Measurements from ENCODE around the gene RASA3.
"Not testable (repeated sequence)": the region's sequence is repeated elsewhere in the genome, so short reads cannot be mapped to it uniquely, and the experiment has no call there.

The RASA3 gene, protein sequence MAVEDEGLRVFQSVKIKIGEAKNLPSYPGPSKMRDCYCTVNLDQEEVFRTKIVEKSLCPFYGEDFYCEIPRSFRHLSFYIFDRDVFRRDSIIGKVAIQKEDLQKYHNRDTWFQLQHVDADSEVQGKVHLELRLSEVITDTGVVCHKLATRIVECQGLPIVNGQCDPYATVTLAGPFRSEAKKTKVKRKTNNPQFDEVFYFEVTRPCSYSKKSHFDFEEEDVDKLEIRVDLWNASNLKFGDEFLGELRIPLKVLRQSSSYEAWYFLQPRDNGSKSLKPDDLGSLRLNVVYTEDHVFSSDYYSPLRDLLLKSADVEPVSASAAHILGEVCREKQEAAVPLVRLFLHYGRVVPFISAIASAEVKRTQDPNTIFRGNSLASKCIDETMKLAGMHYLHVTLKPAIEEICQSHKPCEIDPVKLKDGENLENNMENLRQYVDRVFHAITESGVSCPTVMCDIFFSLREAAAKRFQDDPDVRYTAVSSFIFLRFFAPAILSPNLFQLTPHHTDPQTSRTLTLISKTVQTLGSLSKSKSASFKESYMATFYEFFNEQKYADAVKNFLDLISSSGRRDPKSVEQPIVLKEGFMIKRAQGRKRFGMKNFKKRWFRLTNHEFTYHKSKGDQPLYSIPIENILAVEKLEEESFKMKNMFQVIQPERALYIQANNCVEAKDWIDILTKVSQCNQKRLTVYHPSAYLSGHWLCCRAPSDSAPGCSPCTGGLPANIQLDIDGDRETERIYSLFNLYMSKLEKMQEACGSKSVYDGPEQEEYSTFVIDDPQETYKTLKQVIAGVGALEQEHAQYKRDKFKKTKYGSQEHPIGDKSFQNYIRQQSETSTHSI

DNA sequence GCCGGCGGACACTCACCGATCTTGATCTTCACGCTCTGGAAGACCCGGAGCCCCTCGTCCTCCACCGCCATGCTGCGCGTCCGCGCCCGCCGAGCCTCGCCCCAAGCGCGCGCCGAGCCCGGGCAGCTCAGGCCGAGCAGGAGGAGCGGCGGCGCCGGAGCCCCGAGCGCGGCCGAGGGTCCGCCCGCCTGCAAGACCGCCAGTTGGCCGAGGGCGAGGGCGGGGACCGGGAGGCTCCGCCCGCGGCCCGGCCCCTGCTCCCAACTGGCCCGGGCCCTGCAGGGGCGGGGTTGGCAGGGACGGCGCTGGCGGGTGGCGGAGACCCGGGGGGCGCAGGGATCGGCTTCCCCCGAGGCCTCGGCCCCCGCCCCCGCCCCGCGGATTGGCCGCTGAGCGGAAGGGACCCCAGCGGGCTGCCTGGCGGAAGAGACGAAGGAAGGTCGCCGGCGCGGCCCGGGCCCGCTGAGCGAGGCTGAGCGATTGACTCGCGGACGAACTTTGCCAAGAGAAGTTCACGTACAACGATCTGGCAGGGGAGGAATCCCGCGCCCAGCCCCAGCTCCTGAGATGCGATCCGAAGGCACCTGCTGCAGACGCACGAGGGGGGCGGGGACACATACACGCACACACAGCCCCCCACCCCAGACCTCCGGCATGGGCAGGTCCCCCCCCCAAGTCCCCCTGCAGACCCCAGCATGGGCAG, at the start of gene RASA3:
Gene RASA3 (minus strand): TSS at position 205 of the 703 bp plus-strand sequence. CDS start 134 bp downstream, at position 71.
- peak in 1 of 3 experiments; percentile 35 for DNase-seq (ENCODE audit: low read depth in 3 of 3)

DNA sequence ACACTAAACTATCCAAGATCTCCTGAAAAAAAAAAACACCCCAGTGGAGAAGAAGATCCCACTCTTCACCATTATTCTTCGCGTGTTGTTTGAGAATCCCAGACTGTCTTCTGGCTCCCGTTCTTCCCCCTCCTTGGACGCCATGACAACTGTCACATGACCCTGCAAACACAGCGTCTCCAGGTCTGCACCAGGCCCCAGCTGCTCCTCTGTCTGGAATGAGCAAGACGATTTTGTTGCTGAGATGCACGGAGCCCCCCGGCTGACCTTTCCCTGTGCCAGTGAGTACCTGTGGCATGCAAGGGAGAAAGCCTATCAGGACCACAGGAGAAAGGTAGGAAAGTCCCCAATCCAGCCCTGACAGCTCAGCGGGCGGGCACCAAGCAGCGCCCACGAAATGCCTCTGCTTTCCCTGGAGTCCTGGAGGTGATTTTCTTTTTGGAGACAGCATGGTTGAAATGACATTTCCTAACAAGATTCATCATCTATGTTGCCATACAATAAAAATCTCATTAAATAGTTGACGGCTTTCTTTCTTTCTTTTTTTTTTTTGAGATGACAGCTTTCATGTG, 46.8 kb upstream of the RASA3 start, which contains the start of gene CFAP97D2:
Gene CFAP97D2 (plus strand): TSS at position 171 of the 572 bp plus-strand sequence. CDS start 74 bp downstream, at position 245.
- DNase-seq (ENCODE audit: low read depth in 3 of 3), result no peak

DNA sequence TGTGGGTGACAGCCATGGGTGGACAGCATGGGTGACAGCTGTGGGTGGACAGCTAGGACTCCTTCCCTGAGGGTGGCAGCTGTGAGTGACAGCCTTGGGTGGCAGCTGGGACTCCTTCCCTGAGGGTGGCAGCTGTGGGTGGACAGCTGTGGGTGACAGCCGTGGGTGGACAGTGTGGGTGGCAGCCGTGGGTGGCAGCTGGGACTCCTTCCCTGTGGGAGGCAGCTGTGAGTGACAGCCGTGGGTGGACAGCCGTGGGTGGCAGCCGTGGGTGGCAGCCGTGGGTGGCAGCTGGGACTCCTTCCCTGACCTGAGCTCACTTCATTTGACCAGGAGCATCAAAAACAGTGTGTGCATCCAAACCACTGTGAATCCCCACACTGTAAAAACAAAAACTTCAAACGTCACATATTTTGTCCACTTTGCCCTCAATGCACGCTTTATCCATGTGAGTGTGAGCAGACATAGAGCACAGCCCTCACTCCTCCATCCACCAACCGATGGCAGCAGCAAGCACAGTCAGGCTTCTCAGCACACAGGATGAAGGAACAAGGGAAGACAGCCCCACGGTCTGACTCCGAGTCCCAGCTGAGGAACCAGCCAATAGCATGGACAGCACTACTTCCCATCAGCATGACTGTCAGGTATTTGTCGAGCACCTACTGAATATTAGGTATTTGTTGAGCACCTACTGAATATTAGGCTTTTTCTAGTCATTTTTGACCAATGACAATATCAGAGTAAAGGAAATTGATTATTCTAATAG, 45.0 kb upstream of the RASA3 start:
- DNase-seq (ENCODE audit: low read depth in 3 of 3), result peak in 1 of 3 experiments; percentile 13

DNA sequence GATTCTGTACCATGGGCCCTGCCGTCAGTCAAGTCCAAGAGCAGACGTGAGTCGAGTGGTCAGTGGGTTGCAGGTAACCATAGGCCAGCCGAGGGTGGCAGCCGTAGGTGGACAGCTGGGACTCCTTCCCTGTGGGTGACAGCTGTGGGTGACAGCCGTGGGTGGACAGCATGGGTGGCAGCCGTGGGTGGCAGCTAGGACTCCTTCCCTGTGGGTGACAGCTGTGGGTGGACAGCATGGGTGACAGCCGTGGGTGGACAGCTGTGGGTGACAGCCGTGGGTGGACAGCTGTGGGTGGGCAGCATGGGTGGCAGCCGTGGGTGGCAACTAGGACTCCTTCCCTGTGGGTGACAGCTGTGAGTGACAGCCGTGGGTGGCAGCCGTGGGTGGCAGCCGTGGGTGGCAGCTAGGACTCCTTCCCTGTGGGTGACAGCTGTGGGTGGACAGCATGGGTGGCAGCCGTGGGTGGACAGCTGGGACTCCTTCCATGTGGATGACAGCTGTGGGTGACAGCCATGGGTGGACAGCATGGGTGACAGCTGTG, 44.0 kb upstream of the RASA3 start:
- peak in 1 of 3 experiments; percentile 16 for DNase-seq (ENCODE audit: low read depth in 3 of 3)

DNA sequence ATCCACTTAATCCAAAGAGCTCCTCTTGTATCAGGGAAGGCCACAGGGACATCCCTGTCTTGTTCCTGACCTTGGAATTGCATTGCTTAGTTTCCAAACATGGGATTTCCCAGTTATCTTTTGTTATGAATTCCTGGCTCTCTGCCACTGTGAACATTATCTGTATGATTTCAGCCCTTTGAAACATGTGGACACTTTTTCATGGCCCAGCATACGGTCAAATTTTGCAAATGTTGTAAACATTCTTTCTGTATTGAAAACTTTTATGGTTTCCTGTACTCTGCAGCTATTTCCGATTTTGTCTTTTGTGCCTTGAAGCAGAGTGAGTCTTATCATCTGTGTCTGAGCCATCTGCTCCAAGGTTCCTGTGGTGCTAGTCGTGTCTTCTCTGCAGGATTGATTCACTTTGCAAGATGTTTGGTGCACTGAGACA, 42.1 kb upstream of the RASA3 start:
- DNase-seq (ENCODE audit: low read depth in 3 of 3), result no peak

DNA sequence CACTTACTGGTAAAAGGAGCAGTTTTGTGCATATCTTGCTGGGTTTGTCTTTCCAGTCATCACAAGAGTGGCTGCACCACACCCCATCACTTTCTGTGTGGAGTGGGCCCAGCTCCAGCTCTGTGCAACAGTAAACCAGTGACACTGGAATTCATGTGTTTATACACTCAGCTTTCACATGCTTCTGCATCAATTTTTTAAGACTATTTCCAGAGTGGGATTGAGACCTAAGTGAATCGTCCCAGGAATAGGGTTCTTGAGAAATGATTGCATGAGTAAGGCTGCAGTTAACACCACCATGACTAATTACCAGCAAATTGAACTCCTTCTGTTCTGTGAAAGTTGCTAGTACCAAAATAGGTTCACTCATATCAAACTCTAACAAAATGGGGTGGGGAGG, 41.3 kb upstream of the RASA3 start:
- DNase-seq (ENCODE audit: low read depth in 3 of 3), result no peak

DNA sequence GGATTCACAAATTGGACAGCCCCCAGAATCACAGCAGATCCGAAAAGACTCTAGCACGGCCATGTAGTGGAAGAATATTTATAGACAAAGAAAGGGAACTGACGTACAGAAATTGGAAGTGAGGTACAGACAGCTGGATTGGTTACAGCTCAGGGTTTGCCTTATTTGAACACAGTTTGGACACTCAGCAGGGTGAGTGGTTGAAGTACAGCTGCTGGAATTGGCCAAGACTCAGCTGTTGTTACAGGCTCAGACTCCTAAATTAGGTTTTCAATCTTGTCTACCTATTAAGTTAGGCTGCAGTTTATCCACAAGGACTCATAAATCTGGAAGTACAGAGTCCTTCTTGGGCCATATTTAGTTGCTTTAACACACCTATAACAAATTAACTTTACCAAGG, 40.8 kb upstream of the RASA3 start:
- DNase-seq (ENCODE audit: low read depth in 3 of 3), result no peak

DNA sequence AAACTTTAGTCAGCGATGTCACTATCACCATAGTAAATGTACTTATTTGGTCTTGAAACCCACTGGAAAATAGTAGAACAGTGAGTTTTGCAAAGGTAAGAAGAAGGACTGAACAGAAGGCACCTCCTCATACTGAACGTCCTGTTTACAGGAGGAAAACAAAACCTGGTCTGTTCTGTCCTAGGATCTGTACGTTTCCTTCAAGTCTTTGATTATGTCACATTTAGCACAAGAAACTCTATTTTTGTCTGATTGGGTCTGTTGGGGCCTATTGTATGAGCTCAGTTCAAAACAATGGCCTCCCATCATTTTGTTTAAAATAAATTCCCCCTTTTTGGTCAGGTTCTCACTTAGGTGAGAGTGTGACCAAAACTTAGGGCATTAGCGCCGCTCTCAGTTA, 35.5 kb upstream of the RASA3 start:
- no peak for DNase-seq (ENCODE audit: low read depth in 3 of 3)

DNA sequence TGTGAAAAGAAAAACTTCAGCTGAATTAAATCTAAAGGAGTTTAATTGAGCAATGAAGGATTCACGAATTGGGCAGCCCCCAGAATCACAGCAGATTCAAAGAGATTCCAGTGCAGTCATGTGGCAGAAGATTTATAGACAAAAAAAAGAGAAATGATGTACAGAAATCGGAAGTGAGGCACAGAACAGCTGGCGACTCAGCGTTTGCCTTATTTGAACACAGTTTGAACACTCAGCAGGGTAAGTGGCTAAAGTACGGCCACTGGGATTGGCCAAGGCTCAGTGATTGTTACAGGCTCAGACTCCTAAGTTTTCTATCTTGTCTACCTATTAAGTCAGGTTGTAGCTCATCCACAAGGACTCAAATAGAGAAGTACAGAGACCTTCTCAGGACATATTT, 35.0 kb upstream of the RASA3 start:
- DNase-seq (ENCODE audit: low read depth in 3 of 3), result no peak

DNA sequence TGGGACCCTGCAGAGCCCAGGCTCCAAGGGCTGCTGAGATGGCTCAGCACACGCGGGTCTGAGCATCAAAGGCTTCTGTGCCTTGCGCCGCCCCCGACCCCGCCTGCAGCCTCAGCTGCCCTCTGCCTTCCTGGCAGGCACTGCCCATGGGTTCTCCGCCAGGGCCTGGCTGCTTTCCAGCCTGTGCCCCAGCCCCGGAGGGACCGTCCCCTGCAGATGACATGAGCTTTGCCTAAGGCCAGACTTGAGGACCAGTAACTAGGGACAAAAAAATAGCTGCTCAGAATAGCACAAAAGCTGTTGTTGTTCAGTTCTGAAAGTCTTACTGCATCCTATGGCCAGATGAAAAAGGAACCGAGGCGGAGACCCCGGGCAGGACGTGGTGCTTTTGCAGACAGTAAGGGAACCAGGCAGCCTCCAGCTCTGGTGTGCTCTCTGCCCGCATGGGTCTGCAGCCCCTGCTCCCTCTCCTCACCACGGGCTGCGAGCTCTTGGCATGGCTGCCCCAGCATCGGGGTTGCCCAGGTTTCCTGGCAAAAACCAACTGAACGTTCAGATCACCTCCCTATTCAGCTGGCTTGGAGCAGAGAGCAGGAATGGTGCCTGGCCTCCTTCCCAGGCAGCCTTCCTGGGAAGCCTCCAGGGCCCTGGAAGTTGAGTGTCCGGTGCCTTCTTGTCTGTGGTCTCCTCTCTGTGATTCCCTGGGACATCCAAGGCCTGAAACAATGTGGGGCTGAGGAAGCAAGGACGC, 34.1 kb upstream of the RASA3 start:
- DNase-seq (ENCODE audit: low read depth in 3 of 3), result no peak

DNA sequence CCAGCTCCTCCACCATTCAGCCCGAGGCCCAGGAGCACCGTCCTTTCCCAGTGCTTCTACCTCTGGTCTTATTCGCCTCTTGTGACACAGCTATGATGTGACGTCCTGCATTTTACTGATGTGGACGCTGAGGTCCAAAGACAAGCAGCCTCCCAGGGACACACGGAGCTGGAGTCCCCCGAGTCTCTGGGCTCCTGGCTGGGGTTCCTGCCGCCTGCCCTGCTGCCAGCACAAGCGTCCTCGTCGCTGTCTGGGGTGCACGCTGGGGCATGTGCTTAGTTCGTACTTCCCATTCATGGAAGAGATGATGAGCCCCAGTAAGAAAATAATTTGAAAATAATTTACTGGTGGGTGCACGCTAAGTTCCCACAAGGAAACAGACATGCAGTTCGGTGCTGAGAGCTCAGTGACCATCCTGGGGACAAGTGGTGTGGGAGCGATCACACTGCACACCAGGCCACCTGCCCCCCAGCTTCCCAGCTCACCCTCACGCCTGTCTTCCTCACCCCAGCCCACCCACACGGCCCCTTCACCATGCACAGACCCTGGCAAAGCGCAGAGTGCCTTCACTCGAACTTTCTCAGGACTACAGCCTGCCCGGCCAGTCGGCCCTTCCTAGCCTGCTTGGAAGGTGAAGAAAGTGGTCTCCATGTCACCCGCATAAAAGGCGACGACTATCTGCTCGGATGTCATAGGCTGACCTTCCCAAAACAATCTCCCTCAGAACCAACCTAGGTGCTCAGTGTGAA, 32.4 kb upstream of the RASA3 start:
- no peak for DNase-seq (ENCODE audit: low read depth in 3 of 3)

DNA sequence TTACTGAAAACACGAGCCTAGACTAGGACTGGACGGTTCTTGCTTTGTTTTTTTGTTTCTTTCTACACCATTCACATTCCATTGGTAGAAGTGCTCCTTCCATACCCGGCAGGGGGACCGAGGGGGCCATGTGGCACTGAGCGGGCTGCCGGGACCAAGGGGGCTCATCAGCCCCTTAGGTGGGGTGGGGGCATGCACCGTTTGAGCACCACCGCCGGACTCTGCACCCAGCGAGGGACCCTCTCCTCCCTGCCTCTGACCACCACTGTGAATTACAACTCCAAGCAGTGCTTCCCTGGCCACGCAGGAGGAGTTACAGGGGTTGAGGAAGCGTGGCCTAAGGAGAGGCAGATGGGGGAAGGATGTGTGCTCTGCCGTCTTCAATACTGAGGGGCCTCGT, 31.6 kb upstream of the RASA3 start:
- DNase-seq (ENCODE audit: low read depth in 3 of 3), result no peak

DNA sequence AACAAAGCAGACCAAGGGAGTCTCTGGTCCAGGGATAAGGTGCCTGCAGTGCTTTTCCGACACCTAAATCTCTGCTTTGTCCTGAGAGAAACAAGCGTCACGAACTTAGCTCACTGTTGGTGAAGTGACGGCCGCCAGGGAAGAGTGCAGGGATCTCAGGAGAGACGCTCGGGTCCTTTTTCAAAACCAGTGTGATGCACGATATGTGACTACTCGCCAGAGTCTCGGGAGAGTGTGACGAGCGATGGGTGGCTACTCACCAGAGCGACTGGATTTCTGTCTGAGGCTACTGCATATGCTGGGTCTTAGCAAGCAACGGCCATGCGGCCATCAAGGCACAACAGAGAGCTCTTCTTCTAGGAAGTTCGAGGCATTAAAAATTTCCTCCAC, 30.1 kb upstream of the RASA3 start:
- DNase-seq (ENCODE audit: low read depth in 3 of 3), result no peak

DNA sequence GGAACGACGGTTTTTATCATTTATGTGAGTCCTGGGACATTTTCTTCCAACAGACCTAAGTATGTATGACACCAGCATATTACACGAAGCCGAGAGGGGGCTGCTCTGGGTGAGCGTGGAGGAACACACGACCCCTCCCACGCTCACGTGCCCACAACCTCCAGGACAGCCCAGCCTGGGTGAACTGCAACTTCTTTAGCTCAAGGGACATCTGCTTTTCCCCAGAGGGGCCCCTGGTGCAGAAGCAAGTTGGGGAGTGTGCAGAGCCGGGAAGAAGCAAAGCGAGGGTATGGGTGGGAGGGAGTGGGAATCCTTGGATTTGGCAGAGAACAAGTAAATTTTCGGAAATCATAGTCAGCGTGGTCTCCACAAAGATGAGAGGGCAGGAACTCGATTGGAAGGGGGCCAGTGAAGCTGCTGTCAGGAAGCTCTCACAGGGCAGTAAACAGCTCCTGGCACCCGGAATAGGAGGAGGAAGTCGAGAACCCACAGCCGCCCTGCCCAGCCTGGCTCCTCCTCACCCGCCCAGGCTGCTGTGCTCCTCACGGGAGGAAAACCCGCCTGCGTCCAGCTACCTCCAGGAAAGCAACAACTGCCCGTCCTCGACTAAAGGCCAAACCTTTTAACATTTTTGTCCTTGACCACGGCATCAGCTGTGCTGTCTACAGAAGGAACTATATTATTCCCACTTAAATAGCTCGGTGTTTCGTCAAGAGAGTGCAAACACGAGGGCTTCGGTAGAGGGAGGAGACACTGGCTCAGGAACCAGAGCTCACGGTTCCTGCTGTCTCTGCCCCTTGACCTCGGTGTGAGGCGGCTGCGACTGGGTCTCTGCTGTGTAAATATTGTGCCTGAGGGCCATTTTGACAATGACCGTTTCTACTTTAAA, 29.5 kb upstream of the RASA3 start:
- DNase-seq (ENCODE audit: low read depth in 3 of 3), result no peak

DNA sequence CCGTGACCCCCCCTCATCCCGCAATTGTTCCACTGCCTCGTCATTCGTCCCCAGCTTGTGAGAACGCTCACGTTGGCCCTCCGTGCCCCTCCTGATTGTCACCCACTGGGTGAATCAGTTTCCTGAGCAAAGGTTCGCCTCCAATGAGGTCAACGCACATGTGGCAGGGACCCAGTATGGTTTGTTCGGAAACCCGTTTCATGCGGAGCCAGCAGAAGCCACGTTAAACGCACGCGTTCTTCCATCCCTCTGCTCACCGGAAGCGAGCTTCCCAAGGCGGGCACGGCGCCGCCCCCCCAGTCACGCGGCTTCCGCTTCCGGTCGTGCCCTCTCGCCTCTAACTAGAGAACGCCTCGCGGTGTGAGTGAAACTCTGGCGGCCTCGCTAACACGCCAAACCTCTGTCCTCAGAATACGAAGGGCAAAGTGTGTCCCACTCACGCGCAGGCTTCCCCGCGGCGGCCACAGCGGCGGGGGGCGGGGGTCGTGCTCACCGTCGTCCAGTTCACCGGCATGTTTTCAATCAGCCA, 28.7 kb upstream of the RASA3 start:
- DNase-seq (ENCODE audit: low read depth in 3 of 3), result no peak

DNA sequence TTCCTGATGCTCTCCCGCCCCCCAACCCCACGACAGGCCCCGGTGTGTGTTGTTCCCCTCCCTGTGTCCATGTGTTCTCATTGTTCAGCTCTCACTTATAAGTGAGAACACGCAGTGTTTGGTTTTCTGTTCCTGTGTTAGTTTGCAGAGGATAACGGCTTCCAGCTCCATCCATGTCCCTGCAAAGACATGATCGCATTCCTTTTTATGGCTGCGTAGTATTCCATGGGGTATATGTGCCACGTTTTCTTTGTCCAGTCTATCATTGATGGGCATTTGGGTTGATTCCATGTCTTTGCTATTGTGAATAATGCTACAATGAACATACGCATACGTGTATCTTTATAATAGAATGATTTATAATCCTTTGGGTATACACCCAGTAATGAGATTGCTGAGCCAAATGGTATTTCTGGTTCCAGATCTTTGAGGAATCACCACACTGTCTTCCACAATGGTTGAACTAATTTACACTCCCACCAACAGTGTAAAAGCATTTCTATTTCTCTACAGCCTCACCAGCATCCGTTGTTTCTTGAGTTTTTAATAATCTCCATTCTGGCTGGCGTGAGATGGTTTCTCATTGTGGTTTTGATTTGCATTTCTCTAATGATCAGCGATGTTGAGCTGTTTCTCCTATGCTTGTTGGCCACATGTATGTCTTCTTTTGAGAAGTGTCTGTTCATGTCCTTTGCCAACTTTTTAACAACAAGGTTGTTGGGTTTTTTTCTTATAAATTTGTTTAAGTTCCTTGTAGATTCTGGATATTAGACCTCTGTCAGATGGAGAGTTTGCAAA, 26.6 kb upstream of the RASA3 start:
- not testable (repeated sequence) for DNase-seq (ENCODE audit: low read depth in 3 of 3)

DNA sequence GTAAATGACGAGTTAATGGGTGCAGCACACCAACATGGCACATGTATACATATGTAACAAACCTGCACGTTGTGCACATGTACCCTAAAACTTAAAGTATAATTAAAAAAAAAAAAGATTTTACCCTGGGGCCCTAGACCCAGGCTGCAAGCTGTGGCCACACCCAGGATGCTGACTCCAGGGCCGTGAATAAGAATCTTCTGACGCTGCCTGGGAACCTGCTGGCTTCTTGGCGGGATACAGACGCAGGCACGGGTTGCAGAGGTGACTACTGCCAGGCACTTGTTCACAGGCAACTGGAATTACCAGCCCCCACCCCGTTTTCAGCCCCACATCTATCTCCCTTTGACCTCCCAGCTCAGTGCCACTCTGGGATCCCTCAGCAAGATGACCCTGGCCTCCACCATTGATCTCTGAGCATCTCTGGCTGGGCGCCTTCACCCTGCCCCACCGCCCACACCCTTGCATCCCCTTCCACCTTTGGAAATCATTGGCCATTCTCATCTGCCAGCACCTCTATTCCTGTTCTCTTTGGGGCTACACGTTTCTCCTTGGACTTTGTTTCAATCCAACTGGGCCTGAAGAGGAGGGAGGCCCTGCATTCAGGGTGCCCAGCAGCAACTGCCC, 25.6 kb upstream of the RASA3 start:
- no peak for DNase-seq (ENCODE audit: low read depth in 3 of 3)
